GM18868 (cell line): ENCODE data around the gene WDR88.

ENCODE experiments used
- ATAC-seq: cut with Tn5 transposase; IDR thresholded peaks from one replicate; pipeline ENCODE4 v1.9.1; 2021; ENCODE audit warnings: mild to moderate bottlenecking, moderate library complexity; ENCODE audit not compliant: unreplicated experiment

Gene WDR88, protein sequence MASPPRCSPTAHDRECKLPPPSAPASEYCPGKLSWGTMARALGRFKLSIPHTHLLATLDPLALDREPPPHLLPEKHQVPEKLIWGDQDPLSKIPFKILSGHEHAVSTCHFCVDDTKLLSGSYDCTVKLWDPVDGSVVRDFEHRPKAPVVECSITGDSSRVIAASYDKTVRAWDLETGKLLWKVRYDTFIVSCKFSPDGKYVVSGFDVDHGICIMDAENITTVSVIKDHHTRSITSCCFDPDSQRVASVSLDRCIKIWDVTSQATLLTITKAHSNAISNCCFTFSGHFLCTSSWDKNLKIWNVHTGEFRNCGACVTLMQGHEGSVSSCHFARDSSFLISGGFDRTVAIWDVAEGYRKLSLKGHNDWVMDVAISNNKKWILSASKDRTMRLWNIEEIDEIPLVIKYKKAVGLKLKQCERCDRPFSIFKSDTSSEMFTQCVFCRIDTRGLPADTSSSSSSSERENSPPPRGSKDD

DNA sequence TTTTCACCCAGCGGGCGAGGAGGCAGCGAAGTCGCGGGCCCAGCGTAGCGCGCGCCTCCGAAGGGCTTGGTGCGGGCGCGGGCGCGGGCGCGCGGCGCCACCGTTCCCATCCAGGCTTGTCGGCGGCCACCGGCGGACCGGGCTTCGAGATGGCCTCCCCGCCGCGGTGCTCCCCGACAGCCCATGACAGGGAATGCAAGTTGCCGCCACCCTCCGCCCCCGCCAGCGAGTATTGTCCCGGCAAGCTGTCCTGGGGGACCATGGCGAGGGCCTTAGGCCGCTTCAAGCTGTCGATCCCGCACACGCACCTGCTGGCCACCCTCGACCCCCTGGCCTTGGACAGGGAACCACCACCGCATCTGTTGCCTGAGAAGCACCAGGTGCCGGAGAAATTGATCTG, at the start of gene WDR88:
Gene WDR88, plus strand, starts transcription at position 94 of the 400 bp plus-strand sequence. Its CDS starts 56 bp downstream, at position 150.
- ATAC-seq = no peak

DNA sequence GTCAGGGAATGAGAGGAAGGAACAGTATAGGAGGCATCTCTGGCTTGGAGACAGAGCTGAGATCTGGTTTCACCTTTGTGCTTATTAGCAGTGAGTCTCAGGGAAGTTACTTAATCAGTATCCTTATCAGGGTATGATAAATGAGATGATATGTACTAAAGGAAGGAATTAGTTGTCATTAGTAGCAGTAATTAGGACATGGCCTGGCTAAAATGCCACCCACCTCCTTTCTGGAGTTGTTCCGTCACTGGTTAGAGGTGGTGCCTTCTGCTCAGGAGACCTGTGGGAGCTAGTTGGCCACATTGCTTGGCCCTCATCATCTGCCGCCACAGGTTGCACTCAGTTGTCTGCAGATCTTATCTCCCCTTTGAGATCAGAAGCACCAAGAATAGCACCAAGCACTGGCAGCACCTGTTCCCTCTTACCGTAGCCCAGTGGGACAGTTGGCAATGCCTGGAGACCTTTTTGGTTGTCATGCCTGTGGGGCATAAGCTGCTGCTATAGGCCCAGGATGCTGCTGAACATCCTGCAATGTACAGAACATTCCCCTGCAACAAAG, 46.3 kb upstream of the WDR88 start:
- no peak for ATAC-seq

DNA sequence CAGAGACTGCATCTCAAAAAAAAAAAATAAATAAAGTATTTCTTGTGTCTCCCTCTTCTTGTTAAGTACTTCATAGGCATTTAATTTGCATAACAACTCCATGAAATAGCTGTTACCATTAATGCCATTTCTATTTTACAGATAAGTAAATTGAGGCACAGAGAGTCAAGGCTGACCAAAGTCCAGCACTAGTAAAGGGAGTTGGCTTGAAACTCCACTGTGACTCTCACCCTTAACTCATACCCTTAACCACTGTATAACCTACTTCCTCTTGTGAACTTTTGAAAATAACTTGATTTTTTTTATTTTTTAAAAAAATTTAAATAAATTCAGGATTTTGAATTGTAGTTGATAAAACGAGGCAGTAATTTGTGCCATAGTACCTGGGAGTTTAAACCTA, 45.0 kb upstream of the WDR88 start:
- no peak for ATAC-seq

DNA sequence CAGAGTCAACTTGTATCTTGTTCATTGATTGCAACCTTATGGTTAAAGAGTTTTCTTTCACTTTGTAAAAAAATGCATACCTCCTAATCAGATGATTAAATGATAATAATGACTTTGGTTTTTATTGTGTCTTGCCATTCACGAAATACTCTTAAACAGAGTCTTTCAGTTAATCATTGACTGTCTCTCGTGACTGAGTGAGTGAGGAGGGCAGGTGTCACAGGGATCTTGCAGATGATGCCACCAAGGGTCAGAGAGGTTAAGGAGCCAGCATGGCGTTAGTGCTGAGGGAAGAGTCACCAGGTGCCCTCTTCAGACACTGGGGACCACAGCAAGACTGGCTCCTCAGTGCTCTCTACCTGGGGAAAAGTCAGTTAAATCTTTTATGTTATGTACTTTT, 42.9 kb upstream of the WDR88 start:
- ATAC-seq = no peak

DNA sequence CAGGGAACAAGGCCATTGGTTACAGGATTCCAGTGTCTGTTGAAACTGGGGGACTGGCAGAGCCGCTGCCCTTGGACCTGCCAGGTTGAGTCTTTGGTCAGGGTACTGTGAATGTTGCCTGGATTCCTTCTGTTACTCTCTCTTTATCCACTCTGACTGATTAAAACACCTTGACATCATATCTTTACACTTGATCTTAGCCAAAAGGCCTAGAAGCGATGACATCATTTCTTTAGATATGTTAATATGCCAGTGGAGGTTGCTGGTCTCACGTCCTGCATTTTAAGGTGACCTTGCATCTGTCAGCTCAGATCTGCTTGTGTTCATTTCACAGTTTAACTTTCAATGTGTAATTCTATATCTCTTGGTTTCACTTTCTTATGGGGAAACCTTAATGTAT, 41.7 kb upstream of the WDR88 start:
- ATAC-seq = no peak

DNA sequence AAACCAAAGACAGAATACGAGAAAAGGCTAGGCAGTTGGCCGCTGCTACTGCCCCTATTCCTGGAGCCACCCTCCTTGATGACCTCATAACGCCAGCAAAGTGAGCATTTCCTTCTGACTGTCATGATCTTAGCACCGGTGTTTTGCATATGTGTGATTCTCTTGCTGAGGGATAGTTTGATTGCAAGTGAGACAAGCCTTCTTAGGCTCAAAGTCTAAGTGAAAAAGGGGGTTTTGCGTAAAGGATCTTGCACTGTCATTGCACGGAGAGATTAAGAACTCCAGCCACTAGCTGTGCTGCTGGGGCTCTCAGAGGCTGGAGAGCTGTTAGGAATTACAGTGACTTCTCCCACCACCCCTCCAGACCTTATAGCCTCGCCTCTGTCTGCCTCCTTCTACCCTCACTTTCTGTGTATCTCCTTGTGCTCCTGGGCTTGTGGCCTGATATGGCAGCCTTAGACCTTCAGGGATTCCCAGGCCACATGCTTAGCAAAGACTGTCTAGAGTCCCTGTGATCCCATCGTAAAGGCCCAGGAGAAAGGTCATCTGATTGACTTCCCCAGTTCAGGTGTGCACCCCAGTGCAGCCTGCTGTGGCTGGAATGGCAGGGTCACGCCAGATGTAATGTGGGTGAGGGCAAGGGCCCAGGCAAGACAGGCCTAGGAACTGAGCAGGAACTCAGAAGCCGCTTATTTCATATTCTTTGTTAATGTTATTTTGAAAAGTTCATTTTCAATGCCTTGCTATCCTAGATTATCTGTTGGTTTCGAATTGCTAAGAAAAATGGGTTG, 38.3 kb upstream of the WDR88 start:
- no peak for ATAC-seq

DNA sequence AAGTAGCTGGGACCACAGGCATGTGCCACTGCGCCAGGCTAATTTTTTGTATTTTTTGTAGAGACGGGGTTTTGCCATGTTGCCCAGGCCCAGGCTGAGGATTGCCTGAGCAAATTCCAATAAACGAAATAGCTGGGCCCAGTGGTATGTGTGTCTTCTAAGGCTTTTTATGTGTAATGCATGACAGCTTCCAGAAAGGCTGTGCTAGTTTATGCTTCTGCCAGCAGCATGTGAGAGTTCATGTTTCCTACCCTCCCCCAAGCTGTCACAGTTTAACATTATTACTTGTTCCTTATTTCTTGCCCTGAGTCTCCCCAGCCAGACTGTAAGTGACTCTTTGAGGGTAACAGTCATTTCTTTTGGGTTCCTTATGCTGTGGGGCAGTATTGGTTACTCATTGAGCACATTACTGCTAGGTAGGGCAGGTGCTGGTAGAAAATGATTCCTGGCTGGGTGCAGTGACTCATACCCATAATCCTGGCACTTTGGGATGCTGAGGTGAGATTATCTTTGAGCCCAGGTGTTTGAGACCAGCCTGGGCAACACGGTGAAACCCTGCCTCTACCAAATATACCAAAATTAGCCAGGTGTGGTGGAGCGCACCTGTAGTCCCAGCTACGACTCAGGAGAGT, 37.4 kb upstream of the WDR88 start:
- no peak for ATAC-seq

DNA sequence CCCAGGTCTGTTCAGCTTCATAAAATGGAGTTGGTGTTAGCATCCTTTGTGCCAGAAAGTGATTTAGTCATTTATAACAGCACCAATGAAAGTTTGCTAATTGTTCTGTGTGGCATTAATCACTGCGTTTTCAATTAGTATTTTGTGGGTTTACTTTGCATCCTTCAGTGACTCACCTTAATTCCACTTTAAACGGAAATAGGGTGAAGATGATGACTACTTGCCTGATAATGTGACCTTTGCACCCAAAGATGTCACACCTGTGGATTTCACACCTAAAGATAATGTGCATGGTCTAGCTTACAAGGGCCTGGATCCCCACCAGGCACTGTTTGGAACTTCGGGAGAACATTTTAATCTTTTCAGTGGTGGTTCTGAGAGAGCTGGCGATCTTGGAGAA, 35.9 kb upstream of the WDR88 start:
- no peak for ATAC-seq

DNA sequence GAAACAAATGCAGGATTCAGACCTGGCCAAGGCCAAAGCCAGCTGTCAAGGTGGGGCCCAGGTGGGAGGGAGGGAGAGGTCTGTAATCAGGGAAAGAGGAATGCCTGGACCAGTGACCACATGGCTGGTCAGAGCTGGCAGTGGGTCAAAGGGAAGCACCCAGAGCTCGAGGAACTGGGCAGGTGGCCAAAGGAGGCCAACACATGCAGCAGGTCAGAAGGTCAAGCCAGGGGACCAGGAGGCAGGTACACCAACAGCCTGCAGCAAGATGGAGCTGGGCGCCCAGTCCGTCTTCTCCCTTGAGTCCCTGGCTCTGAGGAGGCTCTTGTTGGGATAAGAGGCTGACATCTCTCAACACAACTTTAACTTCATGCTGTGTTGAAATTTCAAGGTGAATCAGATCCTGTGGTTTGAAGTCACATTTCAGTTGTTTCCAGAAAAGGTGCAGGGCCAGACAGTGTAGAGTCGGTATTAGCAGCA, 33.8 kb upstream of the WDR88 start:
- ATAC-seq = no peak

DNA sequence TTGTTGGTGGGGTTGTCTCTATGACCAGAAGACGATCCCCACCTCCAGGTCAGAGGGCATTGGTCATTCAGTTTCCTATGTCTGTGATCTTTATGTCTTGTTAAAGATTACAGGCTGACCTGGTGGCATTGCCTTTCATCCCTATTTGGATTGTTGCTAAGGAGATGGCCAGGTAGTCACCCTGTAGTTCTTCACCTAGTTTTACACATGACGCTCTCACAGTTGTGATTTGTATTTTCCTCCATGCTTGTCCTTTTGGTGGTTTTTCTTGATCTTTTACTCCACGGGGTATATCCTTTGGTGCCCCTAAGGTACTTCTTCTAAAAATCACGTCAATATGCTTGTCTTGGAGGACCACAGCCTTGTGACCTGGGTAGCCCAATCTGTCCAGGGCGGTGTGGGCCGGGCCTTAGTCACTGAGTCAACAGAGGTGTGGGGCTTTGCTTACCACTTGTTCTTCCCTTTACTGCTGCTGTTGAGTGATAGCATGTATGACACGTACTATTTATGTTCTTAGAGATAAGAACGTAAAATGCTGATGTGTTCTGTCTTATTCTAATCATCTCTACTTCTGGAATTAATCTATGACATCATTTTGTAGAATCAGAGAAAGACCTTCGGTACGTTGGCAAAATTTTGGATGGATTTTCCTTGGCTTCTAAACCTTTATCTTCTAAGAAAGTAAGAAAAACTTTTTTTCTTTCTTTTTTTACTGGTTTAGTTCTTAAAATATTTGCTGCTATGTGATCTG, 30.8 kb upstream of the WDR88 start:
- ATAC-seq = no peak

DNA sequence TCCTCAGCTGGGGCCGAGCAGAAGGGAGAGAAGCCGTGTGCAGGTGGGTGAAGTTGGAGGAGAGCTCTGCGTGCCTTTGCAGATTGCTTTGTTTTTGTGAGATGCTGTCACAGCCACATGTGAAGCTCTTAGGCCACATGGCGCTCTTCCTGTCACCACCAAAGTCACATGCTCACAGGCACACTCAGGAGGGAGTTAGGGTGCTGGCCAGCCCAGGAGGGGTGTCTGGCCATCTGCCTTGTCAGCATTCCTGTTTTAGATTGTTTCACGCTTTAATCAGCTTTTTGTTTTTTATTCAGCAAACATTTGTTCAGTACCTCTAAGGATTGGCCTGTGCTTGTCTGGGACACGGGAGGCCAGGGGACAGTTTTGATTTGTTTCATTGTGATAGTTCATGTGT, 29.0 kb upstream of the WDR88 start:
- ATAC-seq = no peak

DNA sequence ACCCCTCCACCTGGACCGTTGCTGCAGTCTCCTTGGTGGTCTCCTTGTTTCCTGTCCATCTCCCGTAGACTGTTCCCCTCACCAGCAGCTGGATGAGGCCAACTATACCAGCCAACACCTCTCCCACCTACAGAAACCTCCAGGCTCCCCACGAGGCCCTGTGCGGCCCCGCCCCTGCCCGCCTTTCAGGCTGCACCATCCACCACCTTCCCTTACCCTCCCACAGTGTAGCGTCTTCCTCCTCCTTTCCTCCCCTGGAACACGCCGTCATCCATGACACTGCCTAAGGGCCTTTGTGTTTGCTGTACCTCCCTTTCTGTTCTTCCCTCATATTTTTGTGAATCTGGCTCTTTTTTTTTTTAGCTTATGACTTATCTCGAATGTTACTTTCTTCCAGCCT, 23.8 kb upstream of the WDR88 start:
- no peak for ATAC-seq

DNA sequence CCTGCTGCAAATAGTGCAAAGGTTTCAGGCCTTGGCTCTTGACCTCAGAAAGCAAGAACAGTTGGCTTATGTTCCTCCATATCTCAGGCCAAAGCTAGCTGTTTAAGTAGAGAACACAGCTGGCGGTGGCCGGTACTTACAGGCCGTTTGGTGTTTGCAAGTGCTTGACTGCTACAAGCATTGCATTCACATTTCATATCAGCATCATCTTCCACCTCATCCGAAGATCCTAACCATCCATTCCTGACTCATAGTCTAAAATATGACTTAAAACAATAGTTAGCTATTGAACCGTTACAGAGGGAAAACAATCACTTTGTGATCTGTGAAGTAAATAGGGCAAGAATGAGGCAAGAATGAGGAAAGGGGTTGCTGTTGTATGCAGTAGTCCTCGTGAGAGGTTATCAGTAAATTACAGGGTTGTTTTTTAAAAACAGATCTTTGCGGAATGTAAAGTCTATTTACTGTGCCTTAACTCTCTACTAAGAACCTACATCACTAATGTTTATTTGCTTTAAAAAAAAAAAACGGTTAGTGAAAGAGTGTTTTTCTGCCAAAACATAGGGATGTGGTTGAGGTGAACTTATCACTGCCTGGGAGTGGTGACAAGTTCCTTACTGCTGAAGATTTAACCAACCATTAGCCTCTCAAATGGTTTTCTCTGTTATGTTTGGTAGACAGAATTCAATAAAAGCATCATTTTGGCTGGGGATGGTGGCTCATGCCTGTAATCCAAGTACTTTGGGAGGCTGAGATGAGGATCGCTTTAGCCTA, 21.6 kb upstream of the WDR88 start:
- ATAC-seq = no peak

DNA sequence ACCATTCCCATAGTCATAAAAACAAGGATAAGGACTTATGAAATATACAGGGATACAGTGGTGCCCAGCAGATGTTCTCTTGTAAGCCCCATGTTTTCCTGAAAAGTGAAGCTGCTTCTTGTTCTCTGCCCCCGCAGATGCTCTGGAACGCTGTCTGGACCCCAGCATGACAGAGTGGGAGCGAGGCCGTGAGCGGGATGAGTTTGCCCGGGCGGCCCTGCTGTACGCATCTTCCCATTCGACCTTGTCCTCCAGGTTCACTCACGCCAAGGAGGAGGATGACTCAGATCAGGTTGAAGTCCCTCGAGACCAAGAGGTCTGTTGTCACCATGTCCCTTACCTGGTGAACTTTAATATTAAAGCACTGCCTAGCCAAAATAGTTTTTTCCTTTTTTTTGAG, 20.3 kb upstream of the WDR88 start:
- ATAC-seq = no peak

DNA sequence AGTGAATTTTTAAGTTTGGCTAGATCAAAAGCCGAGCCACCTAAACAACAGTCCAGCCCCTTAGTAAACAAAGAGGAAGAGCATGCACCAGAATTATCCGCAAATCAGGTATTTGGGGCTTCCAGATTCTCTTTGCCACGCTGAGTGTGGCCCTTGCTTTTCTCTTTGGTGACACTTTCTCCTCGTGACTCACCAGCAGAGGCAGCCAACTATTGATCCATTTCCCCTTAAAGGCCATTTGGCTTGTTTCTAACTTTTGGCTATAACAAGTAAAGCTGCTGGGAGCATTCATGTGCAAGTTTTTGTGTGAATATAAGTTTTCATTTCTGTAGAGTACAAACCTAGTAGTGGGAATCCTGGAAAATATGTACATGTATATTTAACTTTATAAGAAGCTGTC, 17.6 kb upstream of the WDR88 start:
- ATAC-seq = no peak

DNA sequence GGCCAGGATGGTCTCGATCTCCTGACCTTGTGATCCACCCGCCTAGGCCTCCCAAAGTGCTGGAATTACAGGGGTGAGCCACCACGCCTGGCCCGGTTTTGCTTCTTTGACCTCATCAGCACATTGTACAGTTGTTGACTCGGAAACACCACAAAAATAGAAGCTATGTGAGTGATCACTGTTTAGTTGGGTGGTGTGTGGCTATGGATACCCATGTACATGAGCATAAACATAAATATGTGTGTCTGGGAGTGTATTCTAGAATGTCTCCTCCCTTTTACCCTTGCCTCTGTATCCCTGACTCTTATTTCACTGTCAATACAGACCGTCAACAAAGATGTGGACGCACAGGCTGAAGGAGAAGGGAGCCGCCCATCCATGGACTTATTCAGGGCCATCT, 14.4 kb upstream of the WDR88 start:
- ATAC-seq = no peak

DNA sequence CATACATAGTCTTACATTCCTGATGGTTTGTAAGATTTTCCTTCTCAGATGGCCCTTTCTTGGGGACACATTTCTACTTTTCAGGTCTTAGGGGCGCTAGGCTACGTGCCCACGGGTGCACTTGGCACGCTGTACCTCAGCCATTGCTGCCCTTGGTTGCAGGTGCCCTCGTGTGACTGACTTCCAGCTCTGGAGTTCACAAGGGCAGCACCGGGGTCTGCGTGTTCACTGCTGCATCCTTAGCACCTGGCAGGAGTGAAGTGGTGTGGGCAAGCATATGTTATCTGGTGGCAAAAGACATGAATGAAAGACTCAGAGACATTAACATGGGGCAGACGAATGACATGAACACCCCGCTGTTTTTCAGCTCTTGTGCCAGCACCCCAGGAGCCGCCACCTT, 13.3 kb upstream of the WDR88 start:
- ATAC-seq = no peak

DNA sequence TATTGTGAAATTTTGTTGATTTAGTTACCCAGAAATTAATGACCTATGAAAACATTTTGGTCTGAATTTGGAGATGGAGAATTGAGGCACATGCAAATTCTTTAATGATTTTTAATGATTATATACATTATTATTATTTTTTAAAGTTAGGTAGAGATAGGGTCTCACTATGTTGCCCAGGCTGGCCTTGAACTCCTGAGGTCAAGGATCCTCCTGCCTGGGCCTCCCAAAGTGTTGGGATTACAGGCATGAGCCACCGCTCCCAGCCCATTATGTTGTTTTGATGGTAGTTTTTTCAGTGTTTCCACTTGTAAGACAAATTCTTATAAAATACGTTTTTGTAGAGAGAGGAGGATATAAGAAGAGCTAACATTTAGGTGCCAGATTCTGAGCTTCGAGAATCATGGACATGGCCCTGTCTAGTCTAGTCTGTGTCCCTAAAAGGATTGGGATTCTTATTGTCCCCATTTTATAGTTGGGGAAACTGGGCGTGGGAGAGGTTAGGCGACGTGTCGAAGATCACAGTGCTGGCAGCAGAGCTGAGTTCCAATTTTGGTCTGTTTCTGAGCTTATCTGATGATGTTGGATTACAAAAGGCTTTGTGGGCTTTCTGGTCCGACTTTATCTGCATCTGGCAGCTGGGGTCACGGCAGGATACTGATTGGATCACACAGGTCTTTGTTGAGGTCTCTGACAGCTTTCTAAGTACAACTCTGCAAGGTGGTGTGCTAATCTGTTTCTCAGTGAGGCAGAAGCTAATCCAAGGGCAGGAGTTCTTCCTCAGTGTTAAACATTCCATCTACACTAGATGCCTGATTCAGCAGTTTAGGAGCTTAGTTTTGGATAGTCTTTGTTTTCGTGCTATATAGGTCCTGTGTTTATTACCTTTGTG, 7.5 kb upstream of the WDR88 start:
- ATAC-seq = no peak

DNA sequence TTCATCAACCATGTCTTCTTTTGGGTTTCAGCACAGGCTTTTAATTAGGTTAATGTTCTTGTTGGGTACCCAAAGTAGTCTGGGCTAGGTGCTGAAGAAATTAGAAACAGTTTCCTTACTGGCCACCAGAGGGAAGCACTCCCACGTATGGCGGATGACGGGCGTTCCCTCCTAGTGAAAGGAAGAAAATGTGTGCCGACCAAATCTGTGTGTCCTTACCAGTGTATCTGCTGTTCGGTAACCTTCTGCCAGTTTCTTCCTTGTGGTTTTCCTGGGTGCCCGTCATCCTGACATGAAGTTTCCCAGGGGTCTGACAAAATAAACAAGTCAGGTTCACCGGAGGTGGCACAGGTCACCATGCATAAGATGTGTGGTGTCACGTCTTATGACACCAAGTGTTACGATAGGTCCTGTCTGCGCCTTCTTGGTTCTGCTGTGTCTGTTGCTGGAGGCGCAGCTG, 6.0 kb upstream of the WDR88 start:
- ATAC-seq = no peak
